ENCODE data around the gene PKM.

The PKM gene

DNA sequence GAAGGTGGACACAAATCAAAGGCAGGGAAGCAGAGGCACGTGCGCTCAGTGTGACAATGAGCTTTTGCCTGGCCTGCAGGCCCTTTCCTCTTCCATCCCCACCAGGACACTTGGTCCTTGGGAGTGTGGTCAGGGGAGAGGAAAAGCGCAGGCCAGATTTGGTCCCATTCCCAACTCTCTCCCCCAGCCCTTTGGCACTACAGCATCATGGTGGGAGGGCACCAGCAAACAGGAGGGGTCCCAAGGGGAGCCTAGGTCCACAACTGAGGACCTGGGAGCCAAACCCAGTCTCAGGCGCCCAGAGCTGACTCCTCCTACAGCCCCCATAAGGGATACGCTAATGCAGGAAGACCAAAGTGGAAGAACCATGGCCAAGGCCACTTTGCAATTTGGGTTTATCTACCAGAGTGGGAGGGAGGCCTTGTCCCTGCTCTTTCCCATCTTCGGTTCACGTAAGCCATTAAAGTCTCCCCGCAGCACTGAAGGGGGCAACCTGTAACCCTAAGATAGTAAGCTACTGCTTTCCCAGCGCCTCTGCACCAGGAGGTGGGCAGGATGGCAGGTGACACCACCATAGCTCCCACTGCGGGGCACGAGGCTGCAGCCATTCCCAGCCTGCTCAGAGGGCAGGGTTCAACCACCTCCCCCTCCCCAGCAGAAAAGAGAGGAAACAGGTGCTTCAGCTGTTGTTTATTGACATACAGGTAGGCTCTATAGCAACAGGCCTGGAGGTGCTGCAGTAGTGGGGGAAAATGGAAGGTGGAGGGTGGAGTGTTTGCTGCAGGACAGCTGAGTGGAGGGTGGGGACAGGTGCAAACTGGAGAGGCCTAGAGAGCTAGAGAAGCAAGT, 32.4 kb downstream of the PKM start:
- Histone ChIP-seq H2BK120ac (ENCODE audit: low read depth, low read length) (no peak overlapping the region), H3K4ac (ENCODE audit: low read length) (no peak overlapping the region), H2BK5ac (ENCODE audit: low read length) (no peak overlapping the region), H3K4me2 (ENCODE audit: insufficient read depth, low read length, poor library complexity, severe bottlenecking) (no peak overlapping the region), H3K9me3 (replicated peaks in 1 of 2; ENCODE audit: control insufficient read depth in 2 of 2, insufficient read depth in 1 of 2, low read depth in 1 of 2, low read length in 2 of 2) (peaks cover 0 to 4% of the 10 kb centered on the region in 2 donors), H2BK12ac (ENCODE audit: low read length) (no peak overlapping the region), H3K9ac (ENCODE audit: low read depth, low read length, poor library complexity) (no peak overlapping the region), H3K23ac (ENCODE audit: low read depth, low read length, poor library complexity) (peak overlapping the region; percentile 78), H3K27ac (replicated peaks; ENCODE audit: low read length) (no peak overlapping the region), H3K4me3 (ENCODE audit: low read length in 2 of 2) (no peak overlapping the region), H2AK5ac (ENCODE audit: low read depth, low read length) (no peak overlapping the region), H4K91ac (ENCODE audit: low read depth, low read length, poor library complexity) (no peak overlapping the region), H3K4me1 (ENCODE audit: control insufficient read depth in 2 of 2, insufficient read depth in 1 of 2, low read depth in 1 of 2, low read length in 2 of 2) (peaks cover 0 to 2% of the 10 kb centered on the region in 2 donors), H3K27me3 (ENCODE audit: control insufficient read depth in 3 of 3, insufficient read depth in 3 of 3, low read depth in 1 of 3, low read length in 3 of 3) (peaks cover 4 to 24% (median 5%) of the 10 kb centered on the region in 3 experiments), H3K79me1 (ENCODE audit: low read depth, low read length) (peaks cover 4% of the 10 kb centered on the region), H3K14ac (ENCODE audit: low read length) (no peak overlapping the region), H3K18ac (ENCODE audit: low read length) (no peak overlapping the region), H2AFZ (ENCODE audit: low read length) (no peak overlapping the region), H4K8ac (ENCODE audit: low read depth, low read length) (no peak overlapping the region), H3K36me3 (replicated peaks in 1 of 2; ENCODE audit: control insufficient read depth in 2 of 2, insufficient read depth in 2 of 2, low read length in 2 of 2) (peaks cover 48 to 56% of the 10 kb centered on the region in 2 donors), H2BK15ac (ENCODE audit: low read length) (no peak overlapping the region)
- no CpG with 5 or more reads among the region's 11 CpGs for WGBS, 2 donors (ENCODE audit: extremely low coverage in 2 of 2, insufficient read length in 2 of 2, insufficient replicate concordance in 1 of 2)
- DNase-seq (ENCODE audit: low spot score) = no peak

DNA sequence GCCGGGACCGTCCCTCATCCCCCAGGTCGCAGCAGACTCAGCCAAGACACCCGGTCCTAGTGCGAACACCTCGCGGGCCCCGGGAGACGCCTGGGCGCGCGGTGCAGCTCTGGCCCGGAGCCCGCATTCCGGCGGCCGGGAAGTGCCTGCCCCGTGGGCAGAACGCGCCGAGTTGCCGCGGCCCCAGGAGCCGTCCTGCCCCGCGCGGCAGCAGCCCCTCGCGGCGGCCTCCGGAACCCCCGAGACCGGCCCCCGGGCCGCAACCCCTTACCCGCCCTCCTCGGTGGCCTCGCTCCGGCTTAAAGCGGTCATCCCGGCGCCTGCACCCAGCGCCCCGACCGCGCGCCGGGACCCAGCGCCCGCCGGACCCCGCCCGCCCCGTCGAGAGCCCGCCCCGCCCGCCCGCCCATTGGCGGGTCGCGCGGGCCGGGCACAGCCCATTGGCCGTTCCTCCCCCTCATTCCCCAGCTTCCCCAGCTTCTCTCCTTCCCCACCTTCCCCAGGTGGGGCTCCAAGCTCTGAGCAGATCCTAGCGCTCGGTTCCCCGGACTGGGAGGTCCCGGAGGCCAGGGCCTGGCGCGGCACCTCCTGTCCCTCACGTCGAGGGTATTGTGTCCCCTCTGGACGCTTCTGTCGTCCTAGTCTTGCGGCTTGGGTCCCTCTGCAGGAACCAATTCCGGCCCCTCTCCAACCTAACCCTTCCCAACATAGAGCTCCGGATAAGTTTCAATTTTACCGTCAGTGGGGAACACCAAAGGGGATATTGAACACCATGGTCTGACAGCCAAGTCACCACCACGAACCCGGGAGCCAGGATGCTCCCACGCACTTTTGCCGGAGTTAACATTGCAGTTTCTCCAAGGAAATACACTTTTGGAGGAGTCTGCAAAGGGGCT, 33.3 kb downstream of the PKM start, which contains the start of gene GRAMD2A:
Gene GRAMD2A (minus strand): TSS at position 328 of the 896 bp plus-strand sequence.
- Histone ChIP-seq H4K91ac (ENCODE audit: low read depth, low read length, poor library complexity) (peak within 1 kb of the TSS; percentile 38), H3K18ac (ENCODE audit: low read length) (peak within 1 kb of the TSS; percentile 53), H3K23ac (ENCODE audit: low read depth, low read length, poor library complexity) (peak within 1 kb of the TSS; percentile 95), H3K27me3 (ENCODE audit: control insufficient read depth in 3 of 3, insufficient read depth in 3 of 3, low read depth in 1 of 3, low read length in 3 of 3) (peaks cover 4 to 24% (median 5%) of the 10 kb centered on the region in 3 experiments), H3K36me3 (replicated peaks in 1 of 2; ENCODE audit: control insufficient read depth in 2 of 2, insufficient read depth in 2 of 2, low read length in 2 of 2) (peaks cover 39 to 48% of the 10 kb centered on the region in 2 donors), H4K8ac (ENCODE audit: low read depth, low read length) (no peak within 1 kb of the TSS), H3K9me3 (replicated peaks in 1 of 2; ENCODE audit: control insufficient read depth in 2 of 2, insufficient read depth in 1 of 2, low read depth in 1 of 2, low read length in 2 of 2) (peaks cover 0 to 3% of the 10 kb centered on the region in 2 donors), H3K4ac (ENCODE audit: low read length) (no peak within 1 kb of the TSS), H2AFZ (ENCODE audit: low read length) (peak within 1 kb of the TSS; percentile 26), H3K14ac (ENCODE audit: low read length) (no peak within 1 kb of the TSS), H3K4me2 (ENCODE audit: insufficient read depth, low read length, poor library complexity, severe bottlenecking) (peak within 1 kb of the TSS; percentile 64), H3K9ac (ENCODE audit: low read depth, low read length, poor library complexity) (peak within 1 kb of the TSS; percentile 83), H2BK120ac (ENCODE audit: low read depth, low read length) (no peak within 1 kb of the TSS), H2BK15ac (ENCODE audit: low read length) (no peak within 1 kb of the TSS), H3K79me1 (ENCODE audit: low read depth, low read length) (no peaks in the 10 kb centered on the region), H3K4me1 (ENCODE audit: control insufficient read depth in 2 of 2, insufficient read depth in 1 of 2, low read depth in 1 of 2, low read length in 2 of 2) (peaks cover 0 to 2% of the 10 kb centered on the region in 2 donors), H3K27ac (replicated peaks; ENCODE audit: low read length) (no peak within 1 kb of the TSS), H2BK12ac (ENCODE audit: low read length) (peak within 1 kb of the TSS; percentile 67), H2AK5ac (ENCODE audit: low read depth, low read length) (peak within 1 kb of the TSS; percentile 64), H3K4me3 (ENCODE audit: low read length in 2 of 2) (peak within 1 kb of the TSS in 1 of 2 donors; percentile 75), H2BK5ac (ENCODE audit: low read length) (no peak within 1 kb of the TSS)
- WGBS, 2 donors (ENCODE audit: extremely low coverage in 2 of 2, insufficient read length in 2 of 2, insufficient replicate concordance in 1 of 2) = no CpG with 5 or more reads among the region's 83 CpGs
- no peak for DNase-seq (ENCODE audit: low spot score)

DNA sequence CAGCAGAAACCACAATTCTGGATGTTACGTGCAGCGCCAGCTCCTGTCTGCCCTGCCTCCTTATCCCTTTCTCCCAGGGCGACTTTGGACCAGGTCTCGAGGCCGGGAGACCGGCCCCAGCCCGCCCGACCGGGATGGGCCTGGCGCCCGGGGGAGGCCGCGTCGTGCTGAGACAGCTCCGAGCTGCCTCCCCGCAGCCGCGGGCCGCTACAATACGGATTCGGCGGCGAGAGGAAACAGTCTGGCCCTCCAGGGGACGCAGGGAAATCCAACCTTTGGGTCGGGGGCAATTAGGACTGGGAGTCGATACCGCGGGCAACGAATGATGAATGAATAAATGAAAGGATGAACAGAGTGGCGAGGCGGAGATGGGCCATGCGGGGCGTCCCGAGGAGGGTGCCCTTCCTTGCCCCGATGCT, 33.9 kb downstream of the PKM start:
- H3K79me1 ChIP-seq (ENCODE audit: low read depth, low read length) = no peaks in the 10 kb centered on the region
- no CpG with 5 or more reads among the region's 35 CpGs for WGBS, 2 donors (ENCODE audit: extremely low coverage in 2 of 2, insufficient read length in 2 of 2, insufficient replicate concordance in 1 of 2)

More for the DNA sequence above, 33.9 kb downstream of the PKM start:
- no peak overlapping the region for H3K4ac ChIP-seq (ENCODE audit: low read length)
- no peak overlapping the region for H2BK5ac ChIP-seq (ENCODE audit: low read length)
- H2AFZ ChIP-seq (ENCODE audit: low read length) = peak overlapping the region; percentile 26
- no peak overlapping the region for H3K27ac ChIP-seq (replicated peaks; ENCODE audit: low read length)
- H2AK5ac ChIP-seq (ENCODE audit: low read depth, low read length) = peak overlapping the region; percentile 64
- H2BK15ac ChIP-seq (ENCODE audit: low read length) = no peak overlapping the region
- no peak overlapping the region for H3K14ac ChIP-seq (ENCODE audit: low read length)
- peaks cover 0 to 2% of the 10 kb centered on the region in 2 donors for H3K4me1 ChIP-seq (ENCODE audit: control insufficient read depth in 2 of 2, insufficient read depth in 1 of 2, low read depth in 1 of 2, low read length in 2 of 2)
- no peak for DNase-seq (ENCODE audit: low spot score)
- peaks cover 4 to 24% (median 5%) of the 10 kb centered on the region in 3 experiments for H3K27me3 ChIP-seq (ENCODE audit: control insufficient read depth in 3 of 3, insufficient read depth in 3 of 3, low read depth in 1 of 3, low read length in 3 of 3)
- peaks cover 0 to 3% of the 10 kb centered on the region in 2 donors for H3K9me3 ChIP-seq (replicated peaks in 1 of 2; ENCODE audit: control insufficient read depth in 2 of 2, insufficient read depth in 1 of 2, low read depth in 1 of 2, low read length in 2 of 2)
- peak overlapping the region; percentile 64 for H3K4me2 ChIP-seq (ENCODE audit: insufficient read depth, low read length, poor library complexity, severe bottlenecking)
- no peak overlapping the region for H4K8ac ChIP-seq (ENCODE audit: low read depth, low read length)
- H3K9ac ChIP-seq (ENCODE audit: low read depth, low read length, poor library complexity) = peak overlapping the region; percentile 83
- peak overlapping the region; percentile 95 for H3K23ac ChIP-seq (ENCODE audit: low read depth, low read length, poor library complexity)
- peak overlapping the region; percentile 53 for H3K18ac ChIP-seq (ENCODE audit: low read length)
- H4K91ac ChIP-seq (ENCODE audit: low read depth, low read length, poor library complexity) = peak overlapping the region; percentile 38
- peaks cover 32 to 41% of the 10 kb centered on the region in 2 donors for H3K36me3 ChIP-seq (replicated peaks in 1 of 2; ENCODE audit: control insufficient read depth in 2 of 2, insufficient read depth in 2 of 2, low read length in 2 of 2)
- no peak overlapping the region for H2BK120ac ChIP-seq (ENCODE audit: low read depth, low read length)
- H3K4me3 ChIP-seq (ENCODE audit: low read length in 2 of 2) = peak overlapping the region in 1 of 2 donors; percentile 75
- peak overlapping the region; percentile 67 for H2BK12ac ChIP-seq (ENCODE audit: low read length)

Data from neuronal stem cell (in vitro differentiated cells).